OCI-LY7 (cell line): ENCODE data around the gene PCBP3.

Experiments
- CTCF ChIP-seq: fragments of 200-600 bp; sonication (generic); conservative IDR thresholded peaks from 2 replicates; pipeline ENCODE4 v1.5.1; 2014; ENCODE audit warnings: mild to moderate bottlenecking, antibody characterized with exemption, low read length, moderate library complexity, mixed read lengths
- EZH2phosphoT487 ChIP-seq: fragments of 200-600 bp; sonication (generic); IDR thresholded peaks from 2 replicates; pipeline ENCODE4 v1.6.1; 2018; ENCODE audit warnings: low read depth, borderline replicate concordance, mild to moderate bottlenecking, mixed run types, antibody characterized with exemption, low read length, moderate library complexity, mixed read lengths

GRCh38 chr21:45892916-45893739 is 249.6 kb downstream of the PCBP3 start:
- no peak for TF ChIP-seq CTCF
- no peak for TF ChIP-seq EZH2phosphoT487
